GM19467 (cell line): ENCODE data around the gene C16orf86.

Experiments used
- ATAC-seq: cut with Tn5 transposase; IDR thresholded peaks from one replicate; pipeline ENCODE4 v1.9.1; 2021; ENCODE audit warnings: mild to moderate bottlenecking, moderate library complexity; ENCODE audit not compliant: unreplicated experiment

Gene C16orf86

GRCh38 chr16:67666559-67667452 lies at the start of gene C16orf86, which contains the start of gene ENKD1:
C16orf86 (plus strand) TSS chr16:67666814; CDS start chr16:67666971, 157 bp downstream.
ENKD1 (minus strand) TSS chr16:67666750; CDS start chr16:67666442, 308 bp downstream.
- peak; percentile 44 for ATAC-seq

- ATAC-seq, result no peak
These were observed 38.4 kb upstream of the C16orf86 start for GRCh38 chr16:67628216-67628615.

- no peak for ATAC-seq
These were observed 34.0 kb upstream of the C16orf86 start for GRCh38 chr16:67632415-67633172.

GRCh38 chr16:67636713-67637112 lies 29.9 kb upstream of the C16orf86 start:
- no peak for ATAC-seq

- ATAC-seq, result no peak
These were observed 29.0 kb upstream of the C16orf86 start for GRCh38 chr16:67637625-67638024.

GRCh38 chr16:67641779-67642708 lies 24.6 kb upstream of the C16orf86 start:
- ATAC-seq, result no peak

- ATAC-seq, result no peak
These were observed 22.6 kb upstream of the C16orf86 start for GRCh38 chr16:67644038-67644437.

GRCh38 chr16:67645397-67646121 lies 21.1 kb upstream of the C16orf86 start:
- ATAC-seq, result no peak

GRCh38 chr16:67647111-67647651 lies 19.4 kb upstream of the C16orf86 start:
- ATAC-seq, result no peak

- ATAC-seq, result no peak
These were observed 18.9 kb upstream of the C16orf86 start for GRCh38 chr16:67647681-67648080.

GRCh38 chr16:67648088-67648763 lies 18.4 kb upstream of the C16orf86 start:
- no peak for ATAC-seq

GRCh38 chr16:67648764-67649407 lies 17.7 kb upstream of the C16orf86 start:
- no peak for ATAC-seq

GRCh38 chr16:67649494-67649931 lies 17.1 kb upstream of the C16orf86 start:
- no peak for ATAC-seq

- ATAC-seq, result no peak
These were observed 16.6 kb upstream of the C16orf86 start for GRCh38 chr16:67650023-67650422.

GRCh38 chr16:67651039-67651438 lies 15.6 kb upstream of the C16orf86 start:
- ATAC-seq, result no peak

GRCh38 chr16:67651847-67652246 lies 14.8 kb upstream of the C16orf86 start:
- ATAC-seq, result no peak

GRCh38 chr16:67652578-67653127 lies 14.0 kb upstream of the C16orf86 start:
- ATAC-seq, result no peak

- ATAC-seq, result no peak
These were observed 13.4 kb upstream of the C16orf86 start for GRCh38 chr16:67653128-67653788.
